Measurements from ENCODE around the gene RAP1GAP2.
"Not testable (repeated sequence)": the region's sequence is repeated elsewhere in the genome, so short reads cannot be mapped to it uniquely, and the experiment has no call there.

Gene RAP1GAP2

GRCh38 chr17:3063507-3063906, 267.3 kb downstream of the RAP1GAP2 start, which contains the start of gene OR1D5:
OR1D5 (minus strand) TSS chr17:3063607; CDS start chr17:3063607, 0 bp downstream.
- DNase-seq, result not testable (repeated sequence)

GRCh38 chr17:3065192-3065591, 269.0 kb downstream of the RAP1GAP2 start:
- not testable (repeated sequence) for DNase-seq

- DNase-seq, result not testable (repeated sequence)
Measured at GRCh38 chr17:3073850-3074249, 277.6 kb downstream of the RAP1GAP2 start.

All from DMS53 (cell line).